GM12865 (cell line): ENCODE measurements around the gene TUBAL3.
A peak's percentile ranks its signal among the peaks of the same experiment; 100 is the strongest.

Experiments used
- DNase-seq: peaks from one replicate; pipeline ENCODE4 v3.0.0; 2010; ENCODE audit warnings: low read depth
- H3K4me3 ChIP-seq: 2 replicates; pipeline ENCODE4 v1.5.1; 2011; ENCODE audit warnings: mild to moderate bottlenecking, low read depth, low read length, control low read depth
- CTCF ChIP-seq: IDR thresholded peaks from 2 replicates; pipeline ENCODE4 v1.5.1; 2011; ENCODE audit warnings: low read length, control low read depth, low read depth, inconsistent platforms; ENCODE audit not compliant: insufficient read depth; ENCODE audit errors: missing control alignments

The TUBAL3 gene

GRCh38 chr10:5442065-5442989, 37.7 kb upstream of the TUBAL3 start:
- no peak overlapping the region for H3K4me3 ChIP-seq
- TF ChIP-seq CTCF: peak; percentile 58
- DNase-seq: peak; percentile 59

GRCh38 chr10:5441106-5441505, 36.5 kb upstream of the TUBAL3 start:
- TF ChIP-seq CTCF: no peak

GRCh38 chr10:5440206-5440605, 35.6 kb upstream of the TUBAL3 start:
- TF ChIP-seq CTCF: no peak
- DNase-seq: no peak
- H3K4me3 ChIP-seq: no peak overlapping the region

More at GRCh38 chr10:5441106-5441505, 36.5 kb upstream of the TUBAL3 start:
- no peak for DNase-seq
- H3K4me3 ChIP-seq: no peak overlapping the region

GRCh38 chr10:5435328-5435727, 30.7 kb upstream of the TUBAL3 start:
- no peak overlapping the region for H3K4me3 ChIP-seq

GRCh38 chr10:5434017-5434753, 29.6 kb upstream of the TUBAL3 start:
- no peak overlapping the region for H3K4me3 ChIP-seq
- peak; percentile 36 for DNase-seq
- TF ChIP-seq CTCF: peak; percentile 51

More at GRCh38 chr10:5435328-5435727, 30.7 kb upstream of the TUBAL3 start:
- no peak for DNase-seq
- no peak for TF ChIP-seq CTCF

GRCh38 chr10:5433182-5433581, 28.6 kb upstream of the TUBAL3 start:
- no peak overlapping the region for H3K4me3 ChIP-seq
- no peak for DNase-seq
- no peak for TF ChIP-seq CTCF
